Stimulated activated CD8-positive, alpha-beta memory T cell treated with anti-CD3 and anti-CD28 coated beads, Interleukin-7, amount 100 ng/mL, for 24 hours (primary cell): ENCODE results near the gene EP400.

Source experiments
- DNase-seq: peaks from one replicate; pipeline ENCODE4 v3.0.0-alpha.2; 2020; ENCODE audit warnings: low read depth

EP400 gene

GRCh38 chr12:132121283-132121682 lies 171.5 kb downstream of the EP400 start:
- no peak for DNase-seq

- no peak for DNase-seq
These were observed 174.4 kb downstream of the EP400 start for GRCh38 chr12:132123970-132124765.

DNA sequence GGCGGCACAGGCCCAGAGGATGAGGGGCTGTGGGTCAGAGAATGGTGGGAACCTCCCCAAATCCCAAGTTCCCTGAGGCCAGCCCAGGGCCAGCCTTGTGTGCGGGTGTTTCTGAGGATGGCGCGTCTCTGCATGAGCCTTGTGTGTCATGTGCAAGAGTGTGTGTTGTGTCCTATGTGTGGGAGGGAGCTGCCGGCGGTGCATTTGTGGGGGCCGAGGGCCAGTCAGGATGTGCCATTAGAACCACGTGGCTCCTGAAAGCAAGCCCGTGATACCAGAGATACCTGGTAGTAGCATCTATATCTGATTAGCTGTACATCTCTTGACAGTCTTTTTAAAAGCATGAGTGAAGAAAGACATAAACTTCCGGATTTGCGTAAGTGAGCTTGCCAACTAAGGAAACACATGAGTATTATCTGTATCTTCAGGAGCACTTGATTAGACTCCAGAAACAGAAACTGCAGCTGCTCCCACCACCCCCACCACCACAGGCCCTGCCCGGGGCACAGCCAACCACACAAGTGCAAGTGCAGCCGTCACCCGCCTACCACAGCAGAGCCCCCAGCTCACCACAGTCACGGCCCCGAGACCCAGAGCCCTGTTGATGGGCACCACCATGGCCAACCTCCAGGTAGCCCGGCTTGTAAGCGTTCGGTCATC lies 175.2 kb downstream of the EP400 start:
- DNase-seq = no peak

GRCh38 chr12:132125736-132126135 lies 176.0 kb downstream of the EP400 start:
- no peak for DNase-seq

DNA sequence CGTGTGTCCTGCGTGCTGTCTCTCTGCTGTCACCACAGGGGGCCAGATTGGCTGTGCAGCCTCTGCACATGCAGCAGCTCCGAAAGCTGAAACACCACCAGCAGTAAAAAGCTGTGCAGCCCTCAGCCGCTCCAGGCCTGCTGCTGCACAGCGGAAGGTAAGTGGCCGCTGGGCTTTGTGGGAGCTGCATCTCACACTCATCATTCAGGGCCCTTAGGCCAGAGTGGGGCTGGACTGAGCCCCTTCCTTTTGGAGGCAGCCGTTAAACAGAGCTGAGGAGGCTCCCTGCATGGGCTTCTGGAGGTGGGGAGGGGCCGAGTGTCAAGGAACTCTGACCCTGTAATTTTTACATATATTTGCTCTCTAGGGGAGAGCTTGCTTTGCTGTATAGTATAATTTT lies 177.3 kb downstream of the EP400 start:
- no peak for DNase-seq

- DNase-seq = no peak
These were observed 179.3 kb downstream of the EP400 start for GRCh38 chr12:132129007-132129406.

- no peak for DNase-seq
These were observed 180.9 kb downstream of the EP400 start for GRCh38 chr12:132130690-132131089.
